HG02588 (cell line): Measurements from ENCODE around the gene GBP3.
"Not testable (repeated sequence)": the region's sequence is repeated elsewhere in the genome, so short reads cannot be mapped to it uniquely, and the experiment has no call there.

Experiments used
- ATAC-seq: cut with Tn5 transposase; IDR thresholded peaks from one replicate; pipeline ENCODE4 v1.9.1; 2021; ENCODE audit warnings: mild to moderate bottlenecking, moderate library complexity; ENCODE audit not compliant: unreplicated experiment

GBP3 gene, protein sequence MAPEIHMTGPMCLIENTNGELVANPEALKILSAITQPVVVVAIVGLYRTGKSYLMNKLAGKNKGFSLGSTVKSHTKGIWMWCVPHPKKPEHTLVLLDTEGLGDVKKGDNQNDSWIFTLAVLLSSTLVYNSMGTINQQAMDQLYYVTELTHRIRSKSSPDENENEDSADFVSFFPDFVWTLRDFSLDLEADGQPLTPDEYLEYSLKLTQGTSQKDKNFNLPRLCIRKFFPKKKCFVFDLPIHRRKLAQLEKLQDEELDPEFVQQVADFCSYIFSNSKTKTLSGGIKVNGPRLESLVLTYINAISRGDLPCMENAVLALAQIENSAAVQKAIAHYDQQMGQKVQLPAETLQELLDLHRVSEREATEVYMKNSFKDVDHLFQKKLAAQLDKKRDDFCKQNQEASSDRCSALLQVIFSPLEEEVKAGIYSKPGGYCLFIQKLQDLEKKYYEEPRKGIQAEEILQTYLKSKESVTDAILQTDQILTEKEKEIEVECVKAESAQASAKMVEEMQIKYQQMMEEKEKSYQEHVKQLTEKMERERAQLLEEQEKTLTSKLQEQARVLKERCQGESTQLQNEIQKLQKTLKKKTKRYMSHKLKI

GRCh38 chr1:89022167-89022959 is at the start of gene GBP3:
GBP3 (minus strand) TSS chr1:89022866; CDS start chr1:89020721, 2,145 bp downstream.
- ATAC-seq, result peak; percentile 75

- ATAC-seq, result no peak
Measured at GRCh38 chr1:89070509-89070908, 47.8 kb upstream of the GBP3 start.

DNA sequence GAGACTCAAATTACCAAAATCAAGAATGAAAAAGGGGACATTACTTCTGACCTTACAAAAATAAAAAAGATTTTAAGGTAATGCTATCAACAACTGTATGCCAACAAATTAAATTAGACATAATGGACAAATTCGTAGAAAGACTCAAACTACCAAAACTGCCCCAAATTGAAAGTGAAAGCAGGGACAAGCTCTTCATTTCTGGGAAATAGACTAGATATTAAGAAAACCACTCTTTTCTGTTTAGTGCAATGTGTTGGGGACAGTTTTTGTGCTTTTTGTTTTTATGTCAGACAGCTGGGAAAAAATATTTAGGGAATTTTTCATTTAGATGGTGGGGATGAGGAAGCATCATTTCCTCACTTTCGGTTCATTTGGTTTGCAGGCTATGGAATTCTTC is 47.3 kb upstream of the GBP3 start:
- ATAC-seq, result no peak

DNA sequence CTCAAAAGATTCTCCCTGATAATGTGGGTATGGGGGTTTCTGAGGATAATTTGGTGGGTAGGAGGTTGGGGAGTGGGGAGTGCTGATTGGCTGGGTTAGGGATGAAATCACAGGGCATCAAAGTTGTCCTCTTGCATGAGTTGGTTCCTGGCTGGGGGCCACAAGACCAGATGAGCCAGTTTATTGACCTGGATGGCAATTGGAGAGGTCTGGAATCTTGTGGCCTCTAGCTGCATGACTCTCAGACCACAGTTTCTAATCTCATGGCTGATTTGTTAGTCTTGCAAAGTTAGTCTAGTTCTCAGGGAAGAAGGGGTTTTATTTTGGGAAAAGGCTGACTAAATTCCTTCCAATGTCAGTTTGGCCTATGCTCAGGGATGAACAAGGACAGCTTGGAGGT is 45.6 kb upstream of the GBP3 start:
- ATAC-seq, result no peak

GRCh38 chr1:89065079-89065868 is 42.6 kb upstream of the GBP3 start, which contains the start of gene GBP1:
GBP1 (minus strand) TSS chr1:89065208; CDS start chr1:89063234, 1,974 bp downstream.
- ATAC-seq, result peak; percentile 63

GRCh38 chr1:89064632-89065031 is 42.0 kb upstream of the GBP3 start:
- ATAC-seq, result peak; percentile 43

DNA sequence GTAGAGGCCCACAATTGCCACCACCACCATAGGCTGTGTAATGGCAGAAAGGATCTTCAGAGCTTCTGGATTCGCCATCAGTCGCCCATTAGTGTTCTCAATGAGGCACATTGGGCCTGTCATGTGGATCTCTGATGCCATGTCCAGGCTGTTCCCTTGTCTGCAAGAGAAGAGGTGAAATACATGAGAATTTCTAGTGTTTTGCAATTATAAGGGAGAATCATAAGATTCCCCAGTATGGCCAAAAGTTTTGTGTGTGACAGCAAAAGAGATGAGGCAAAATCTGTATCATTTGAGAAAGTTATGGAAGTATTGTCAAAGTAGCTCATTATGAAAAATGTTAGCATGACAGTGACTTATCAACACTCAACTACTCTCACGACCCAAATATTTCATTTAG is 40.4 kb upstream of the GBP3 start:
- no peak for ATAC-seq

GRCh38 chr1:89060091-89060490 is 37.4 kb upstream of the GBP3 start:
- ATAC-seq, result no peak

DNA sequence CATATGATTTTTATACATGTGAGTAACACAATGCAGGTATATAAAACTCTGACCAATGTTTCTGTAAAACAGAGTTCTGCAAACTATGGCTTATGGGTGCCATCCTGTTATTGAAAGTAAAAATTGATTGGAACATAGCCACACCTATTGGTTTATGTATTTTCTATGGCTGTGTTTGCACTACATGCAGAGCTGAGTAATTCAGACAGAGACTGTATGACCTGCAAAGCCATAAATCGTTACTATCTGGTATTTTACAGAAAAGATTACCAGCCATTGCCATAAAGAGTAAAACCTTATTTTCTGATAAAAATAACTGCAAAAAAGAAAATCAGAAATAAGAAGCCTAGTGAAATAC is 29.3 kb upstream of the GBP3 start:
- no peak for ATAC-seq

- no peak for ATAC-seq
Measured at GRCh38 chr1:89051300-89051954, 28.8 kb upstream of the GBP3 start.

DNA sequence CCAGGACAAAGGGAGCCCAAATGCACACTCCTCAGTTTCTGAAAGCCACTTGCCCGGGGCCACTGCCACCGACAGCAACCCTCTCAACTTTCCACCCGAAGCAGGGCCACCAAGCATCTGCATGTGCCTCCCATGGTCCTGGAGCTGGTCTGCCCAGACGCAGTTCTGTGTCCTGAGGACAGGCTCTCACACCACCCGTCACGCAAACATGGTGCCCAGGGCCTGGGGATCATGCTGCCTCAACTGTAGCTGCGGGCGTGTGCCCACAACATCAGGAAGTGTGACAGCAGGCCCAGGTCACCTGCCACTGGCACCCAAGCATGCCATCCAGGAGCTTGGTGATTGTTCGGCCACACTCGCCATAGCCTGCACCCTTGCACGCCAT is 28.0 kb upstream of the GBP3 start:
- no peak for ATAC-seq

DNA sequence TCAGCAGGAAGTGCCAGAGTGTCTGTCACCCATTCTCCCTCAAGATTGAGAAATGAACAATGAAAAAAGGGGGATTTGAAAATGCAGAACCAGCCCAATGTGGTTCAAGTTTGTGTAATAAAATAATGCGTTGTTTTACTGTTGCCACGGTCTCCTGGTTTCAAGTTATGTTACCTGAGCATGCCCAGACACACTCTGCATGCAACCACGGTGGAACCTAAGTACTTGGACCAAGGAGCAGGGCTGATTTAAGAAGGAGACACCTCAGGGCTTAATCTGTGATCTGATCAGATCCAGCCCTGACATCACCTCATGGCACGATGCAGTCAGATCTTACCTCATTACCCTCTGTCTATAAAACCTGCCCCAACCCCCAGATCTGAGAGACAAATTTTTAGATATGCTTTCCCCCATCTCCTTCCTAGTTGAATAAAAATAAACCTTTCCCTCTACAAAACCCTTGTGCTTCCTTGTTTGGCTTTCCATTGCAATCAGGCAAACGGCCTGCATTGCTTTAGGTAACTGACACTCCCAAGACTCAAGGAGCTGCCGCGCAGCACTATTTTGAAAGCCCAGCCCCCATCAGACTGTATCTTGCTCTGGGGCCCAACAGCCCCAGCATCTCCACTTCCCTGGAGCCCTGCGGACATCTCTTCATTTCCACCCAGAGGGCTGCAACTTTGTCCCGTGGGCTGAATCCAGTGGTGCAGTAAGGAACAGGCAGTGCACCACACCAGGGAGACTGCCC is 27.4 kb upstream of the GBP3 start:
- ATAC-seq, result not testable (repeated sequence)

DNA sequence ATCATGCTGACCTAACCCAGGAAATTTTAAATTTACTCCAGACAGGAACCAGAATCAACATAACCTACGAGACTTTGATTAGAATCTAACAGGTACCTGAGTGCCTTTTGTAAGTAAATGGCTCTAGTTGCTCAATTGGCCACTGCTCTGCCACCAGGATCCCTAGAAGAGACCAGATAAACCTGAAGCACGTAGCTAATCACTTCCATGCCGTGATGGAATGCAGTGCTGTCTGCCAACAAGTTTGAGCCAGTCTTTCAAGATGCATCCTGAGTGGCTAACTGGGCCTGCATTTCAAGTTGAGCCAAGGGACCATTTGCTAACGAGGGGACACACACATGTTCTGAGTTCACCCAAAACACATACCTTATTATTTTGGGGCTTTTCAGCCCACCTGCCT is 26.5 kb upstream of the GBP3 start:
- not testable (repeated sequence) for ATAC-seq

DNA sequence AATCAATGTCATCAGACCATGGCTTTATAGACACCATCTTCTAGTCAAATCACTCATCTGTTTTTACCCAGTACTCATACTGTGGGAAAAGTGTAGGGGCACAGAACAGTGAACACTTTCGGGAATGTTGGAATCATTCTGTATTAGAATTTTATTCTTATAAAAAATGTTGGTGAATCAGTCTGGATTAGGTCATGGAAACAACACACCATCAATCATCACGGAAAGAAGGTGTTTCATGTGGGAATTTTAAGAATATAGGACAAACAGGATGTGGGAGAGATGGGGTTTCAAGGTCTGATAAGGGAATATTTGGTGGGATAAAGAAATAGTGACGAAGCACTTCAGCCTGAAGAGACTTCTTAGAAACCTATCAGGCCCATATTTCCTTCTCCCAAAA is 25.1 kb upstream of the GBP3 start:
- no peak for ATAC-seq

- ATAC-seq, result peak; percentile 70
Measured at GRCh38 chr1:89046318-89047183, 23.9 kb upstream of the GBP3 start.

- ATAC-seq, result no peak
Measured at GRCh38 chr1:89044970-89045721, 22.5 kb upstream of the GBP3 start.

DNA sequence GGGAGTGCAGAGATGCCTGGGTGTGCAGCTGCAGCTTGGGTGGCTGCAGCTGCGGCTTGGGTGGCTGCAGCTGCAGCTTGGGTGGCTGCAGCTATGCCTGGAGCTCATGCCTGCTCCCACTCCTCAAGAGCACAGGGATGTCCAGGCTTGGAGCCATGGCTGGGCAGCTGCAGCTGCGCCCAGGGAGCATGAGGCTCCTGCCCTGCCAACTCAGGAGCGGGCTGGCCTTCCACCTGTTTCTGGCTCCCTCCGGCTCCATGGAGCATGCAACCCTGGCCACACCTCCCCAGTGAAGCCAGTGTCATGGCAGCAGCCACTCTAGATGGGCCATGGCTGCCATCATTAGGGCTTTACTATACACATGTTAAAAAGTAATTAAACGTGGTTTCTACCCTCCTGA is 21.3 kb upstream of the GBP3 start:
- no peak for ATAC-seq

DNA sequence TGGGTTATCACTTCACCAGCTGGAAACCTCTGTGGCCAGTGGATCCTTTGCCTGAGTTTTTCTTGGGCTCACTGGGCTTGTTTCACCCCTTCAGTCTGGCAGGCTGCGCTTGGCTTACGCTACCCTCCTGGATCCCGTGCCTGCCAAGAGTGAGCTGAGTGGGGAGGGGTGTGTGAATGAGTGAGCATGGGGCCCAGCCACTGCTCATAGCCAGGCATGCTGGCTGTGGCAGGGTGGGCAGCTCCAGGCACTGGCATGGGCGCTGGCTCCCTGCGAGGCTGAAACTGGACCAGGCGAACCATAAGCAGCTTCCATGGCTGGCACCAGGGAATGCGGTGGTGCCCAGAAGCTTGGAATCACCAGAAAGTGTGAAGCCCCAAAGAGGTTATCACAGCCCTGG is 19.8 kb upstream of the GBP3 start:
- no peak for ATAC-seq
